HepG2 (cell line): ENCODE measurements around the gene CPNE5. TPM values are rescaled to one million over a fixed set of nuclear protein-coding genes. Genes with fewer than 3 reads are reported as not detected.

Experiments
- ATRX ChIP-seq: sonication (generic); formaldehyde crosslinking; IDR thresholded peaks from 2 replicates; pipeline ENCODE4 v1.4.0; 2020; ENCODE audit warnings: missing genetic modification reagents, borderline replicate concordance
- ETV5 ChIP-seq: IDR thresholded peaks from 2 replicates; pipeline ENCODE4 v1.6.1; 2018; ENCODE audit warnings: missing biosample characterization, missing genetic modification reagents, inconsistent platforms, borderline replicate concordance
- GATAD2A ChIP-seq: IDR thresholded peaks from 2 replicates; pipeline ENCODE4 v1.6.1; 2016
- HDAC2 ChIP-seq: sonication (generic); formaldehyde crosslinking; IDR thresholded peaks from 2 replicates; pipeline ENCODE4 v1.4.0; 2020; ENCODE audit warnings: missing genetic modification reagents
- KDM2A ChIP-seq: sonication (generic); formaldehyde crosslinking; IDR thresholded peaks from 2 replicates; pipeline ENCODE4 v1.4.0; 2020; ENCODE audit warnings: low read depth, missing genetic modification reagents, borderline replicate concordance
- KLF12 ChIP-seq: sonication (generic); formaldehyde crosslinking; IDR thresholded peaks from 2 replicates; pipeline ENCODE4 v1.4.0; 2020; ENCODE audit warnings: missing genetic modification reagents, borderline replicate concordance
- NCOA2 ChIP-seq: sonication (generic); formaldehyde crosslinking; IDR thresholded peaks from 2 replicates; pipeline ENCODE4 v1.8.0; 2022; ENCODE audit warnings: inconsistent platforms
- NKX3-1 ChIP-seq: sonication (generic); formaldehyde crosslinking; IDR thresholded peaks from 2 replicates; pipeline ENCODE4 v1.5.0; 2020; ENCODE audit warnings: missing genetic modification reagents
- NR3C1 ChIP-seq: sonication (generic); formaldehyde crosslinking; IDR thresholded peaks from 2 replicates; pipeline ENCODE4 v1.4.0; 2020; ENCODE audit warnings: missing genetic modification reagents
- SP140L ChIP-seq: sonication (generic); formaldehyde crosslinking; IDR thresholded peaks from 2 replicates; pipeline ENCODE4 v1.4.0; 2020; ENCODE audit warnings: missing genetic modification reagents, borderline replicate concordance
- SP2 ChIP-seq: sonication (generic); formaldehyde crosslinking; IDR thresholded peaks from 2 replicates; pipeline ENCODE4 v1.5.1; 2020; ENCODE audit warnings: mild to moderate bottlenecking, missing genetic modification reagents
- ZBTB44 ChIP-seq: sonication (generic); formaldehyde crosslinking; IDR thresholded peaks from 2 replicates; pipeline ENCODE4 v1.4.0; 2020; ENCODE audit warnings: missing genetic modification reagents
- ZNF143 ChIP-seq: sonication (generic); formaldehyde crosslinking; IDR thresholded peaks from 2 replicates; pipeline ENCODE4 v1.4.0; 2020; ENCODE audit warnings: missing genetic modification reagents
- ZNF230 ChIP-seq: sonication (generic); formaldehyde crosslinking; IDR thresholded peaks from 2 replicates; pipeline ENCODE4 v1.4.0; 2020; ENCODE audit warnings: mild to moderate bottlenecking, missing genetic modification reagents
- ZNF572 ChIP-seq: sonication (generic); formaldehyde crosslinking; IDR thresholded peaks from 2 replicates; pipeline ENCODE4 v1.5.1; 2020; ENCODE audit warnings: mild to moderate bottlenecking, missing genetic modification reagents
- ZNF660 ChIP-seq: sonication (generic); formaldehyde crosslinking; IDR thresholded peaks from 2 replicates; pipeline ENCODE4 v1.5.1; 2020; ENCODE audit warnings: mild to moderate bottlenecking, low read depth, missing genetic modification reagents, borderline replicate concordance
- ZNF777 ChIP-seq: sonication (generic); formaldehyde crosslinking; IDR thresholded peaks from 2 replicates; pipeline ENCODE4 v1.4.0; 2020; ENCODE audit warnings: missing genetic modification reagents
- ZSCAN30 ChIP-seq: sonication (generic); formaldehyde crosslinking; IDR thresholded peaks from 2 replicates; pipeline ENCODE4 v1.5.0; 2020; ENCODE audit warnings: mild to moderate bottlenecking, missing genetic modification reagents
- polyA plus RNA-seq, 8 experiments: library from polyadenylated mRNA; depleted of rRNA in 3 of 8; stranded (reverse) in 7 of 8; unstranded in 1 of 8; fragments of >200 nt; fragmentation: Illumina TruSeq in 4 of 8; extraction: Trizol in 4 of 8; gene quantifications; 2 replicates each; pipeline versions ENCODE4 v1.2.1 to v1.2.3, GENCODE V29; 2011 to 2016; ENCODE audit warnings: low read depth in 4 of 8, missing spikeins in 1 of 8, mixed read lengths in 1 of 8; ENCODE audit not compliant: insufficient read depth in 1 of 8
- total RNA-seq, 5 experiments: library from RNA; depleted of rRNA; stranded (reverse); fragments of >200 nt; fragmentation: Illumina TruSeq; extraction: Trizol; gene quantifications; 2 replicates each; pipeline ENCODE4 v1.2.3, GENCODE V29; 2016; ENCODE audit warnings: low read depth in 1 of 5
- TF ChIP-seq, protein P1 (sequence below): sonication (generic); formaldehyde crosslinking; conservative IDR thresholded peaks from 2 replicates; pipeline ENCODE4 v1.8.0; 2022; ENCODE audit warnings: missing genetic modification reagents
- TF ChIP-seq, protein P2 (sequence below): sonication (generic); formaldehyde crosslinking; IDR thresholded peaks from 2 replicates; pipeline ENCODE4 v1.5.1; 2020; ENCODE audit warnings: mild to moderate bottlenecking, missing genetic modification reagents, moderate library complexity
- TF ChIP-seq, protein P3 (sequence below): sonication (generic); formaldehyde crosslinking; IDR thresholded peaks from 2 replicates; pipeline ENCODE4 v1.8.0; 2022; ENCODE audit warnings: missing genetic modification reagents, mild to moderate bottlenecking, inconsistent platforms, borderline replicate concordance

CPNE5 gene
- total and polyA plus RNA-seq, 2 of the 13 experiments (the other 11 are each of a cell fraction or from before 2014, with no cell fraction given), result 0.16 TPM; not detected in 1

DNA sequence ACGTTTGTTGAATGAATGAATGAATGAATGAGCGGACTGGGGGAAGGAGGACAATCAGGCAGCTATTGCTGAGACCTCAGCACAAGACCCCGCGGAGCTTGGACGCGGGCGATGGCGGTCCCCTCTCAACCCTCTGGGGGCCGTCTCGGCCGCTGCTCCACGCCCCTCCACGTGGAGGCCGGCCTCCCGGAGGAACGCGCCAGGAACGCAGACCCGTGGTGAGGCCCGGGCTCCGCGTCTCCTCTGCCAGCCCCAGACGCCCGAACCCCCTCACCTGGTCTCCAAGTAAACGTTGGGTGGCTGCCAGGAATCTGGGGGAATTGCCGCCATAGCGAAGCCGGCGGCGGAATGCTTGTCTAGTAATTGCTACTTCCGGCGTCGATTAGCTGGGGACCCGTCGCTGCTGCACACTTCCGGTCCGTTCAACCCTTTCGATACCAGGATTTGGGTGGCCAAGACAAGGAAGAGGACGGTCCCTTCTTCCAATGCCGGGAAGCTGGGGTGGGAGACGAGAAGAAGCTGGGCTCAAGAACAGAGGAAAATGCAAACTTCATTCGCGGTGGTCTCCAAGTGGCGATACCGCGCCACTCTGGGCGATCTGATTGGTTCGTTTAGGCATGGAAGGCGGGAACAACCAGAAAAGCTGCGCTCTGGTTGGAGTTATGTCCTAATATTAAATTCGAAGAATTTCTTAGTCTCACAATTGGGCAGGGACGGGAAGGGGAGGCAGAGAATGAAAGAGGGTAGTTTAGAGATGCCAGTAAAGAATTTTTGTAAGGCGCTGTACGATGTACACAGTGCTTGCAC, 35.4 kb upstream of the CPNE5 start, which contains the start of gene PPIL1 (continued):
- TF ChIP-seq, protein P1, sequence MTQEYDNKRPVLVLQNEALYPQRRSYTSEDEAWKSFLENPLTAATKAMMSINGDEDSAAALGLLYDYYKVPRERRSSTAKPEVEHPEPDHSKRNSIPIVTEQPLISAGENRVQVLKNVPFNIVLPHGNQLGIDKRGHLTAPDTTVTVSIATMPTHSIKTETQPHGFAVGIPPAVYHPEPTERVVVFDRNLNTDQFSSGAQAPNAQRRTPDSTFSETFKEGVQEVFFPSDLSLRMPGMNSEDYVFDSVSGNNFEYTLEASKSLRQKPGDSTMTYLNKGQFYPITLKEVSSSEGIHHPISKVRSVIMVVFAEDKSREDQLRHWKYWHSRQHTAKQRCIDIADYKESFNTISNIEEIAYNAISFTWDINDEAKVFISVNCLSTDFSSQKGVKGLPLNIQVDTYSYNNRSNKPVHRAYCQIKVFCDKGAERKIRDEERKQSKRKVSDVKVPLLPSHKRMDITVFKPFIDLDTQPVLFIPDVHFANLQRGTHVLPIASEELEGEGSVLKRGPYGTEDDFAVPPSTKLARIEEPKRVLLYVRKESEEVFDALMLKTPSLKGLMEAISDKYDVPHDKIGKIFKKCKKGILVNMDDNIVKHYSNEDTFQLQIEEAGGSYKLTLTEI (CRISPR knock-in tag), result no peak
- TF ChIP-seq HDAC2 (peak; percentile 48; the same call in 1 of the 2 replicates), ZNF777 (CRISPR knock-in tag) (peak; percentile 94; the same call in 1 of the 2 replicates), KLF12 (CRISPR knock-in tag) (peak; percentile 65; the same call in 1 of the 2 replicates), ETV5 (peak; percentile 78), NR3C1 (CRISPR knock-in tag) (no peak), ZNF572 (CRISPR knock-in tag) (no peak; the same call in 1 of the 2 replicates), SP140L (0 out of 2 replicates have a peak, but pooled peaks have one; percentile 37), NKX3-1 (CRISPR knock-in tag) (no peak; the same call in none of the 2 replicates), ZNF143 (peak; percentile 64; the same call in 1 of the 2 replicates), KDM2A (CRISPR knock-in tag) (peak; percentile 99), ZNF230 (CRISPR knock-in tag) (no peak), GATAD2A (CRISPR knock-in tag) (peak; percentile 68; the same call in 1 of the 2 replicates), ZBTB44 (CRISPR knock-in tag) (no peak), ATRX (CRISPR knock-in tag) (no peak), NCOA2 (CRISPR knock-in tag) (peak; percentile 13; the same call in 1 of the 2 replicates), ZNF660 (CRISPR knock-in tag) (no peak), SP2 (peak; percentile 91), ZSCAN30 (CRISPR knock-in tag) (no peak)
- TF ChIP-seq, protein P2, sequence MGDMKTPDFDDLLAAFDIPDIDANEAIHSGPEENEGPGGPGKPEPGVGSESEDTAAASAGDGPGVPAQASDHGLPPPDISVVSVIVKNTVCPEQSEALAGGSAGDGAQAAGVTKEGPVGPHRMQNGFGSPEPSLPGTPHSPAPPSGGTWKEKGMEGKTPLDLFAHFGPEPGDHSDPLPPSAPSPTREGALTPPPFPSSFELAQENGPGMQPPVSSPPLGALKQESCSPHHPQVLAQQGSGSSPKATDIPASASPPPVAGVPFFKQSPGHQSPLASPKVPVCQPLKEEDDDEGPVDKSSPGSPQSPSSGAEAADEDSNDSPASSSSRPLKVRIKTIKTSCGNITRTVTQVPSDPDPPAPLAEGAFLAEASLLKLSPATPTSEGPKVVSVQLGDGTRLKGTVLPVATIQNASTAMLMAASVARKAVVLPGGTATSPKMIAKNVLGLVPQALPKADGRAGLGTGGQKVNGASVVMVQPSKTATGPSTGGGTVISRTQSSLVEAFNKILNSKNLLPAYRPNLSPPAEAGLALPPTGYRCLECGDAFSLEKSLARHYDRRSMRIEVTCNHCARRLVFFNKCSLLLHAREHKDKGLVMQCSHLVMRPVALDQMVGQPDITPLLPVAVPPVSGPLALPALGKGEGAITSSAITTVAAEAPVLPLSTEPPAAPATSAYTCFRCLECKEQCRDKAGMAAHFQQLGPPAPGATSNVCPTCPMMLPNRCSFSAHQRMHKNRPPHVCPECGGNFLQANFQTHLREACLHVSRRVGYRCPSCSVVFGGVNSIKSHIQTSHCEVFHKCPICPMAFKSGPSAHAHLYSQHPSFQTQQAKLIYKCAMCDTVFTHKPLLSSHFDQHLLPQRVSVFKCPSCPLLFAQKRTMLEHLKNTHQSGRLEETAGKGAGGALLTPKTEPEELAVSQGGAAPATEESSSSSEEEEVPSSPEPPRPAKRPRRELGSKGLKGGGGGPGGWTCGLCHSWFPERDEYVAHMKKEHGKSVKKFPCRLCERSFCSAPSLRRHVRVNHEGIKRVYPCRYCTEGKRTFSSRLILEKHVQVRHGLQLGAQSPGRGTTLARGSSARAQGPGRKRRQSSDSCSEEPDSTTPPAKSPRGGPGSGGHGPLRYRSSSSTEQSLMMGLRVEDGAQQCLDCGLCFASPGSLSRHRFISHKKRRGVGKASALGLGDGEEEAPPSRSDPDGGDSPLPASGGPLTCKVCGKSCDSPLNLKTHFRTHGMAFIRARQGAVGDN (CRISPR knock-in tag), result peak; percentile 97
- TF ChIP-seq, protein P3, sequence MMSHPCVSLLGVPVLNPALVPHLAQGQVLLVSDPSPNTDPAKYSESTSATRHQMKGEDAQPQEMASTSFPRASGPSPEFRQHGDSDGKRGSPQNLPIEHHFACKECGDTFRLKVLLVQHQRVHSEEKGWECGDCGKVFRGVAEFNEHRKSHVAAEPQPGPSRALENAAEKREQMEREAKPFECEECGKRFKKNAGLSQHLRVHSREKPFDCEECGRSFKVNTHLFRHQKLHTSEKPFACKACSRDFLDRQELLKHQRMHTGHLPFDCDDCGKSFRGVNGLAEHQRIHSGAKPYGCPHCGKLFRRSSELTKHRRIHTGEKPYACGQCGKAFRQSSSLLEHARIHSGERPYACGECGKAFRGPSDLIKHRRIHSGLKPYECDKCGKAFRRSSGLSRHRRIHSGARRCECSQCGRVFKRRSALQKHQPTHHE (CRISPR knock-in tag), result peak; percentile 92; the same call in 1 of the 2 replicates
